Measurements from ENCODE around the gene TBC1D9.

Gene TBC1D9

GRCh38 chr4:140688711-140689598, 67.2 kb downstream of the TBC1D9 start:
- DNase-seq = no peak

DNA sequence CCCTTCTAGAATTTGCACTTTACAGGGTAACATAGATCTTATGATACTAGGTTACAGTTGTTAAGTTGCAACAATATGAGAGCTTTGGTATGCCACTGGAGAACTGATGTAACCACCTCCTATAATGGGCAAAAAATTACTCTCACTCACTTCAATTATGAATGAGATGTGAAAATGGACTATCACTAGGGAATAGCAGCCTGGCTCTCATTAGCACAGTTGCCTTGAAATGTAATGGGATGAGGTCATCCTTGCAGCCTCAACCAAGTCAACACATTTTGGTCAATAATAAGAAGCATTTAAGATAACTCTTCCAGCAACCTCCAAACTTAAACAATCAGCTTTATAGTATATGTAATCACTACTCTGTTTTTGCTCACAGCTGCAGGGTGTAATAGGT, 69.4 kb downstream of the TBC1D9 start:
- no peak for DNase-seq

GRCh38 chr4:140684314-140684713, 71.9 kb downstream of the TBC1D9 start:
- DNase-seq = no peak

DNA sequence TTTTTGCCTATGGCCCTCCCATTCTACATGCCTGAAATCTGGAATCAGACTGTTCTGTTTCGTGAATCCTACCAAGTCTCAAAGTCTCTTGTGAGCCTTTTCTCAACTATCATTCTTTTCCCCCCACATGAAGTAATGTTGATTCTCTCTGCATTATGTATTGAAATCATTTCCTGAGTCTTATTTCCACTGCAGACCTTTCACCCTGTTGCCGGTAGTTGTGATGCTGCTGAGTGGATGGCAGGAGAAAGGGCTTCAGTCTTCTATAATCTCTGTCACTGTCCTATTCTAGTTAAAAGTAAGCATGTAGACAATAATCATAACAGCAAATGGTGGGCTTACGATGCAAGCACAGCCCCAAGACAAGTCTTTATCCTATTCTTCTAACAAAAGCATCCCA, 75.0 kb downstream of the TBC1D9 start:
- no peak for DNase-seq

DNA sequence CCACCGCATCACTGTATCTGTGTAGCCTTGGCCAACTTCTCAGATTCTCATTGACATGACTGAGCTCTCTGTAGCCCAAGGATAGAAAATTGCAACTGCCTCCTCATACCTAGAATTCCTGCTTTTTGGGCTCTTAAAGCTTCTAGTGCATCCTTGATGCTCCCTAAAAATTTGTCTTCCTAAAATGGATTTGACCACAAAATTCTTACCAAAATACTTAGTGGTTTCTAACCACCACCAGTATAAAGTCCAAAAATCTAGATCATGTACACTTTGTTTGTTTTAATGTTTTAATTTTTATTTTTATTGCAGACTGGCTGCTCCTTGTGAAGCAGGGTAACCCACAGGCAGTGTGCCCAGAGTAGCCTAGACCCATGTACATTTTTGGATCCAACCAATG, 75.5 kb downstream of the TBC1D9 start:
- DNase-seq = no peak

GRCh38 chr4:140679576-140679975, 76.6 kb downstream of the TBC1D9 start:
- no peak for DNase-seq

DNA sequence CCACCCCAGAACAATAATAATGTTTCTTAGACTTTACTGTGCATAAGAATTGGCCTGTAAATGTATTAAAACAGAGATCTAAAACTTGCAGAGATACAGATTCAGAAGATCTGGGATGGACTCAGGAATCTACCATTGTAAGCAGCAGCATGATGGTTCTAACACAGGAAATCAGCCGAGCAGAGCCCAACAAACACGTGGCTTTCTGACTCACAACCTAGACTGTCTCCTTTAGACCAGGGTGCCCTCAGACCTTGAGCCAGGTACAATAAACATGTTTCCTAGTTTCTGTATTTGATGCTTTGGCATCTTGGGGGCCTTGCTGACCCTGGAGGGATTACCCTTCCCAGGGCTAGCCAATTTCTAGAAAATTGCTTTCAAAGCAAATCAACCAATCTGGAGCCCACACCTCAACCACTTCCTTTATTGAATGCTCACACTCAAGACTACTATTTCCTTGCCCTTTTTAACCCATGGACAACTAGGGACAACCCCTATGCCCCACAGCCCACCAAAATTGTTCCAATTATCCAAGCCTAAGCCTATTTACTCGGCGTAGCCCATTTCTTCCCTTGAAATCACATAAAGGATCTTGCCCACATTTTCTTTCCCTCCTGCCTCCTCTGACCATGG, 80.5 kb downstream of the TBC1D9 start:
- DNase-seq = no peak

GRCh38 chr4:140673729-140674128, 82.5 kb downstream of the TBC1D9 start:
- no peak for DNase-seq

- DNase-seq = no peak
These were observed 83.8 kb downstream of the TBC1D9 start for GRCh38 chr4:140672416-140672815.

DNA sequence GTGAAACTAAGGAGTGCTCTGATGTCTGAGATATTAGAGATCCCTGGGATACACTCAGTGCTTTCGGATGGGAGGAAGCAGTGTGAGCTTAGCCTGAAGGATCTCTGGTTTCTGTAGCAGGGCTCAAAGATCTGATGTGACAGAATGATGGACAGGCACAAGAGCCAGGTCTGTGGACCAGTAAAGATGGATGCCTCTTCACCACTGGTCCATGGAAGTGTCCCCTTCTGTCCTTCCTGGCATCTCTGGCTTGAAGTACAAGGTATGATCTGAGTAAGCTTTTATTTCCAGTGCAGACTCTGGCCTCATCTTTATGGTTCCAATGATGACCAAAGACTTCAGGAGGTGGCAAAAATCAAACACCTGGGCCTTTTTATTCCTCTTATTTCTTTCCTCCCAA, 88.1 kb downstream of the TBC1D9 start:
- no peak for DNase-seq

- no peak for DNase-seq
These were observed 89.1 kb downstream of the TBC1D9 start for GRCh38 chr4:140666889-140667614.

GRCh38 chr4:140662082-140662869, 93.9 kb downstream of the TBC1D9 start:
- no peak for DNase-seq

DNA sequence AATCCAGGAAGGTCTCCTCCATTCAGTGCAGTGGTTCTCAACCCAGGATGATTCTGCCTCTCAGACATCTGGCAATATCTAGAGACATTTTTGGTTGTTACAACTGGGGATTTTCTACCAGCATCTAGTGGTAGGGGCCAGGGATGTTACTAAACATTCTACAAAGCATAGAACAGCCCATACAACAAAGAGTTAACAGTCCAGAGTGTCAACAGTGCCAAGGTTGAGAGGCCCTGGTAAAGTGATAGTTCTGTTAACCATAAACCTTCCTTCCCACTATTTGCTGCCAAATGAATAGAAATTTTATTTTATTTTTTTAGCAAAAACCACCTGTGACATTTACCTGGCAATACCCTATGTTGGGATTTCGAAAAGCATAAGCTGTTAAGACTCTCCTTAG, 94.6 kb downstream of the TBC1D9 start:
- no peak for DNase-seq

DNA sequence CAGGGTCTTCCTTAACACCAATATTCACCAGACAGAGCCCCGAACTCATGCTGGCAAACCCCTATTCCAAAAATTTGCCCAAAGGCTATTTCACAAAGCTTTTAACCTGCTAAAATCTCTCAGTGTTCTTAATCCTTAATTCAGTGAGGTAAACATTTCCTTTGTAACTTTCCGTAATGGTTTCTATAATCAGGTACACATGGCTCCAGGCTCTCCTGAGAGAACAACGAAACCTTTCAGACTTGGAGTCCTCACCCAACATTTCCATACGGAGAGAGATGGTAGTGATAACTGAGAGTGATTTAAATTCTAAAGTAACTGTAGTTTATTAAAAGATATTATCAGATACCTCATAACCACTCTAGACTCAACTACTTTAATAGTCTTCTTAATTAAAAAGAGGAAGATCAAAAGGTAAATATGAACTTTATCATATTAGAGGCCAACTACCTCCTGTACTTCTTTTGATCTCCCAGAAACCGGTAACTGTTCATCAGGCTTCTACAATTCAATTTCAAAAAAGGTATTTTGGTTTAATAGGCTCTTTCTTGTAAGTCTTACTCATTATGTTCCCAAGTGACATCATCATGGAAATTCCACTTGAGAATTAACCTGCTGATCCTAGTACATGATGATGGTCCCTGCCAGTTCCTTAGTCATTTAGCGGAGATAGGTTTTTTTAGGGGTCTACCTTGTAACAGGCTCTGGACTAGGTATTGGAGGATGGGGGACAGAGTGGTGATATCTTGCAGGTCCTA, 96.1 kb downstream of the TBC1D9 start:
- DNase-seq = no peak

DNA sequence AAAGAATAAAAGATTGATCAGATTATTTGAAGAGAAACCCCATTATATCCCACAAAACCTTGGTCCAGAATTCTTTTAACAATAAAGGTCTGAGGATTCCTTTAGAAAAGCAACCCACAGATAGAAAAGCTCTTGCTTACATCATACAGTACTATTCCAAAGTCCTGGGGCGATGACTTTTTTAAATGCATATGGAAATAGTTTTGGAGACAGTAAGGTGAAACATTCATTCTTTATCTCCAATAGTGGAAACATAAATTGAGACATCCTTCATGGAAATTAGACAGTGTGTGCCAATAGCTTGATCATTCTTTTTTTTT, 101.7 kb downstream of the TBC1D9 start:
- DNase-seq = no peak

DNA sequence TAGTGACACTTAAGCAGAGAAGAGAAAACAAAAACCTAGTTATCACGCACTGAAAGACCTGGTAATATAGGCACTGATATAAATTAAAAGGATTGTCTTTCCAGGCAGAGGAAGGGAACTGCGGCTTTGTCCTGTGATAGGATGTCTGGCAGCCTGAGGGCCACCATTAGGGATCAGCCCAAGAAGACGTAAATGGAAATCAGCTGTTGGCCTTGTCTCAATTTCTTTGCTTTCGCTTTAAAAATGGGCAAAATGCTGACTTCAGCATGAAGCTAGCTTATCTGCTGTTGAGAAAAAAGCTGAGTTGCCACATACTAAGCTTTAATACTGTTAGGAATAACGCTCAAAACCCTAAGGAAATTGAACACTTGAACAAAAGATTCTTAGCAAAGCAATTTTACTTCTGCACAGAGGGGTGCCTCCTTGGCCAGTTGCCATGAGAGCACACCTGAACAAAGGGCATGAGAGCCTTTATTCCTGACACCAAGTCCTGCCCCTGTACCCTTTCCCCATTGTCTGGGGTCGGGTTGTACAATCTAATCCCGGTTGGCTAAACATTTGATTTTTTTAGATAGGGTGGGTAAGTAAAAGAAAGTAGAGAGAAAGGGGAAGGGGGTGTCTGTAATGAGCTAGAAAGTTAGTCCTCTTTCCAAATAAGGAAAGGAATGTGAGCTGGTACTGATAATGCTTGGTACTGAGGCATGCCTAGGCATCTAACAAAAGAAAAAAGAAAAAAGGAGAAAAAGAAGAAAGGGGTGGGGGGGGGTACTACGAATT, 102.3 kb downstream of the TBC1D9 start:
- DNase-seq = no peak

DNA sequence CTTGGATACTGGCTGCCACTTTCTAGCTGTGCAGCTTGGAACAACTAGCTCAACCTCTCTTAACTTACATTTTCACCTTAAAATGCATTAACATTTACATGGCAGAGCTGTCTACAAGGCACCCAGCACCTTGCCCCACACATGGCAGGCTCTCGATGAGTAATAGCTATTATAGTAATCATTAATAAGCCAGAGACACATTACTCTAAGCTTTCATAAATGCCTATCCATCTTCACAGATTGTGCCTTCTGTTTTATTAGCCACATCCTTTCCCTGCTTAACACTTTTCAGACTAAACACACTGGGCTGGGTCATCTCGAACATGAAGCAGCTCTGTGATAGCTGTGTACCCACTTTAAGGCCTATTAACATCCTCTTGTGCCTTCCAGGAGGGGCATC, 103.6 kb downstream of the TBC1D9 start:
- no peak for DNase-seq

DNA sequence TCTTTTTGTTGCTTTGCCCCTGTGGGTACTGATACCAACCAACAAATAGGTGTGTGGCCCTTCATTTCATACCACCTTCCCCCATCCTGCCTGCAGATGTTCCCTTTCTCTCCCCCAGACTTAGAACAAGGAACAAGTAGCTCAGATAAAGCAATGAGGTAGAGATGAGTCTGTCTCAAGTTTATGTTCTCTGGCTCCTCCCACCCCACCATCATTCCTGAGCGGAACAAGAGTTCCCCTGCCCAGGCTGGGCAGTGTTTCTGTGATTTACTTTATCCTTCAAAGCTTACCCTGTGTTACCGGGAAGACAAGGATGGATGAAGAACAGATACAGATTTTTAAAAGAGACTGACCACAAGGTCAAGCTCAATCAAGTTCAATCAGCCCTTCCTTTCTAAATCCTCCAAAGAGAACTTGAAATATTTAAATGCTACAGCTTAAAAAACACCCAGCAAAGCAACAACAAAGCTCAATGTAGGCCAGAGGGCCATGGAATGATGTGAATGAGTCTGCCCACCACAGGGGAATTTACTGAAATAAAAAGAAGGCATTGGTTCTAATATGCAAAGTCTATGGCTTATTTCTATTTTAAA, 107.4 kb downstream of the TBC1D9 start:
- DNase-seq = no peak

DNA sequence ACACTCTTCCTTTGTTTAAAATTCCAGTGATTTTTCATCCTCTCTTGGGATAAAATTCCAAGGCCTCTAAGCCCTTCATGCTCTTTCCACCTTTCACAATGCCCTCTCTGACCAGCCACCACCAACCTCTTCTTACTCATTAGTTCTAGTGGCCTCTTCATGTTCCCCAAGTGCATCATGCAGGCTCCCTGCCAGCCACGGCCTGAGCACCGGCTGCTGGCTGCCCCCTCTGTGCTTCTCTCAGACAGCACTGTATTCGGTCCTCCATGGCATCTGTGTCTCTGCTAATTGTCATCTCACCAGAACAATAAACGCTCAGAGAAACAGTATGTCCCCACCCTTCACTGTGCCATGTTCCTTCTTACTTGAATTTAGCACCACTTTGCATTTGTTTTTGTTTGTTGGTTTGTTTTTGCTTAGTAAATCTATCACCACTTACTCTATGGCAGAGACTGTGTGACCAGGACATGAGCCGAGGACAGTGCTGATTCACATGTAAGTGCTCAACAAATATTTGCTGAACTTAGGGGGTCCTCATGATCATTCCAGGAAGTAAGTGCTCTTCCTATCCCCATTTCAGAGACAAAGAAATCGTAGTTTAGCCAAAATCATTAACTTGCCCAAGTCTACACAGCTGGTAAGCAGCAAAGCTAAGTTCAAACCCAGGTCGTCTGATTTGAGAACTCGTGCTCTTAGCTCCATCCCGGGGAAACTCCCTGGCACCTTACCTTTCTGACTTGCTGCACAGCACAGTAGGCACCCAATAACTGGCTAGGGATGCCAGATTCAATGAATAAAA, 110.4 kb downstream of the TBC1D9 start:
- no peak for DNase-seq

DNA sequence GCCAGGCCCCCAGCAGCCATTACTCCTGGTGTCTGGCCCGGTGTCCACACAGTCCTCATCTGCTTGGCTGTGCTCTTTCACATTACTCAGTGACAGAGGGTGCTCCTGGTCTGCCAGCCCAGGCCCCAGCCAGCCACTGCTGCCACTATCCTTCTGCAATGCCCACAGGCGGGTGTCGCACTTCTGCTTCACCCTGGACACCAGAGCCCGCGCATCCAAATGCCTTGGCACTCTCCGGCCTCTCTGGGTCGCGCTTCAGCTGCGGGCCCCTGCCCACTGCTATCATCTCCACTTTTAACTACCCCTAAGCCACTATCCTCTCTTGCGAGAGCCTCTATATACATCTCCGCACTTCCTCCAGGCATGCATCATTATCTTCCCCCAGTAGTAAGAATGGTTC, 111.0 kb downstream of the TBC1D9 start:
- no peak for DNase-seq
